Smooth muscle cell (in vitro differentiated cells): ENCODE measurements around the gene MORN4. TPM values are rescaled to one million over a fixed set of nuclear protein-coding genes. Genes with fewer than 3 reads are reported as not detected.

ENCODE experiments used
- DNase-seq: peaks from one replicate; lab custom pipeline; 2025; ENCODE audit not compliant: unreplicated experiment; lab: John Stamatoyannopoulos, UW
- H2AFZ ChIP-seq: fragments of 200-600 bp; sonication (generic); 2 replicates; pipeline ENCODE4 v1.6.0; 2016; ENCODE audit warnings: antibody characterized with exemption, low read depth, mild to moderate bottlenecking
- H3F3A ChIP-seq: fragments of 200-600 bp; sonication (generic); 2 replicates; pipeline ENCODE4 v1.6.0; 2017; ENCODE audit warnings: antibody characterized with exemption, low read depth
- H3K27ac ChIP-seq: fragments of 200-600 bp; sonication (generic); 2 replicates; pipeline ENCODE4 v1.5.1; 2016; ENCODE audit warnings: low read depth, mild to moderate bottlenecking
- H3K27me3 ChIP-seq: fragments of 200-600 bp; sonication (generic); 2 replicates; pipeline ENCODE4 v1.6.1; 2016; ENCODE audit warnings: low read depth, mild to moderate bottlenecking
- H3K36me3 ChIP-seq: fragments of 200-600 bp; sonication (generic); 2 replicates; pipeline ENCODE4 v1.5.1; 2016; ENCODE audit warnings: low read depth
- H3K4me1 ChIP-seq: fragments of 200-600 bp; sonication (generic); 2 replicates; pipeline ENCODE4 v1.5.1; 2016; ENCODE audit warnings: low read depth
- H3K4me2 ChIP-seq: fragments of 200-600 bp; sonication (generic); 2 replicates; pipeline ENCODE4 v1.6.0; 2016; ENCODE audit warnings: mild to moderate bottlenecking
- H3K4me3 ChIP-seq: fragments of 200-600 bp; sonication (generic); 2 replicates; pipeline ENCODE4 v1.5.1; 2016; ENCODE audit warnings: mild to moderate bottlenecking
- H3K79me2 ChIP-seq: fragments of 200-600 bp; sonication (generic); 2 replicates; pipeline ENCODE4 v1.6.0; 2016; ENCODE audit warnings: low read depth, mild to moderate bottlenecking
- H3K9ac ChIP-seq: fragments of 200-600 bp; sonication (generic); 2 replicates; pipeline ENCODE4 v1.6.0; 2016; ENCODE audit warnings: low read depth
- H3K9me3 ChIP-seq: fragments of 200-600 bp; sonication (generic); replicated peaks from 2 replicates; pipeline ENCODE4 v1.5.1; 2016; ENCODE audit warnings: low read depth
- H4K20me1 ChIP-seq: fragments of 200-600 bp; sonication (generic); 2 replicates; pipeline ENCODE4 v1.6.0; 2016; ENCODE audit warnings: low read depth
- CTCF ChIP-seq: fragments of 200-600 bp; sonication (generic); IDR thresholded peaks from 2 replicates; pipeline ENCODE4 v1.5.1; 2017; ENCODE audit warnings: borderline replicate concordance, mild to moderate bottlenecking, antibody characterized with exemption; ENCODE audit not compliant: insufficient read depth, poor library complexity, severe bottlenecking
- WGBS: methylation state at CpG from one replicate; pipeline ENCODE4 v1.1.7; 2016; ENCODE audit warnings: low lambda C conversion rate; 5-methylcytosine and 5-hydroxymethylcytosine counted together
- polyA plus RNA-seq: library from polyadenylated mRNA; unstranded; fragments of >200 nt; fragmentation: Nextera tagmentation; extraction: Ambion mirVana; gene quantifications from 2 replicates; pipeline ENCODE4 v1.2.1, GENCODE V29; 2016
- total RNA-seq: library from RNA; depleted of rRNA; stranded (reverse); fragments of >200 nt; gene quantifications from 2 replicates; pipeline ENCODE4 v1.2.3, GENCODE V29; 2014

The MORN4 gene
- total and polyA plus RNA-seq, 2 experiments from 2014 or later: 2.9 to 16.8 TPM

GRCh38 chr10:97623277-97623676, 10.0 kb downstream of the MORN4 start:
- no peaks in the 10 kb centered on the region for H3F3A ChIP-seq
- H3K4me1 ChIP-seq: no peaks in the 10 kb centered on the region
- H3K36me3 ChIP-seq: no peaks in the 10 kb centered on the region
- no peaks in the 10 kb centered on the region for H3K9me3 ChIP-seq
- H4K20me1 ChIP-seq: no peaks in the 10 kb centered on the region
- no peak overlapping the region for H3K9ac ChIP-seq
- no peak overlapping the region for H3K27ac ChIP-seq
- H3K27me3 ChIP-seq: no peaks in the 10 kb centered on the region
- H2AFZ ChIP-seq: no peak overlapping the region
- no peak for DNase-seq
- H3K79me2 ChIP-seq: no peaks in the 10 kb centered on the region
- WGBS: 100% methylated on average over 1 of the region's 1 CpG
- no peak overlapping the region for H3K4me2 ChIP-seq
- no peak overlapping the region for H3K4me3 ChIP-seq
- no peak for TF ChIP-seq CTCF

- H4K20me1 ChIP-seq: no peaks in the 10 kb centered on the region
- H3K4me2 ChIP-seq: no peak overlapping the region
- over 99% methylated on average over 4 of the region's 4 CpGs for WGBS
These were observed 14.6 kb downstream of the MORN4 start for GRCh38 chr10:97618733-97619132.

GRCh38 chr10:97618285-97618684, 15.0 kb downstream of the MORN4 start:
- DNase-seq: no peak
- Histone ChIP-seq H3K4me3 (no peak overlapping the region), H3K36me3 (no peaks in the 10 kb centered on the region), H3K4me1 (no peaks in the 10 kb centered on the region), H3K27me3 (no peaks in the 10 kb centered on the region), H3K4me2 (no peak overlapping the region), H3K9me3 (no peaks in the 10 kb centered on the region), H3K27ac (no peak overlapping the region), H3K9ac (no peak overlapping the region), H2AFZ (no peak overlapping the region), H3K79me2 (no peaks in the 10 kb centered on the region), H3F3A (no peaks in the 10 kb centered on the region), H4K20me1 (no peaks in the 10 kb centered on the region)
- 100% methylated on average over 4 of the region's 4 CpGs for WGBS
- no peak for TF ChIP-seq CTCF

More at GRCh38 chr10:97618733-97619132, 14.6 kb downstream of the MORN4 start:
- no peaks in the 10 kb centered on the region for H3K79me2 ChIP-seq
- H3F3A ChIP-seq: no peaks in the 10 kb centered on the region
- H3K9me3 ChIP-seq: no peaks in the 10 kb centered on the region
- no peak overlapping the region for H3K4me3 ChIP-seq
- no peak for DNase-seq
- no peak overlapping the region for H3K9ac ChIP-seq
- H3K4me1 ChIP-seq: no peaks in the 10 kb centered on the region
- TF ChIP-seq CTCF: no peak
- no peaks in the 10 kb centered on the region for H3K36me3 ChIP-seq
- no peaks in the 10 kb centered on the region for H3K27me3 ChIP-seq
- H2AFZ ChIP-seq: no peak overlapping the region
- no peak overlapping the region for H3K27ac ChIP-seq

- no peaks in the 10 kb centered on the region for H4K20me1 ChIP-seq
- WGBS: 39% methylated on average over 2 of the region's 2 CpGs
- H3F3A ChIP-seq: no peaks in the 10 kb centered on the region
- H3K4me1 ChIP-seq: no peaks in the 10 kb centered on the region
- no peak overlapping the region for H3K4me3 ChIP-seq
- no peak overlapping the region for H2AFZ ChIP-seq
- no peaks in the 10 kb centered on the region for H3K9me3 ChIP-seq
- peak; percentile 45 for TF ChIP-seq CTCF
- no peak overlapping the region for H3K27ac ChIP-seq
- DNase-seq: no peak
- H3K36me3 ChIP-seq: no peaks in the 10 kb centered on the region
- no peak overlapping the region for H3K9ac ChIP-seq
- no peaks in the 10 kb centered on the region for H3K79me2 ChIP-seq
- no peaks in the 10 kb centered on the region for H3K27me3 ChIP-seq
- H3K4me2 ChIP-seq: no peak overlapping the region
These were observed 20.9 kb downstream of the MORN4 start for GRCh38 chr10:97612386-97612785.
